Adrenal gland (tissue), 12 donors: Measurements from ENCODE around the gene KRT38. TPM values are rescaled to one million over a fixed set of nuclear protein-coding genes. Genes with fewer than 3 reads are reported as not detected.

Source experiments
- DNase-seq, 7 donors: peaks; one replicate each; pipeline ENCODE4 v3.0.0-alpha.2; 2019 to 2020
- H3K27ac ChIP-seq, 5 donors: fragments of 200-600 bp; sonication (generic) in 4 of 5; 1 replicate in 3 of 5; 2 replicates in 2 of 5; pipeline versions ENCODE4 v1.5.1 to v1.8.0; 2016 to 2020; ENCODE audit warnings: mild to moderate bottlenecking in 1 of 5
- H3K27me3 ChIP-seq: fragments of 200-600 bp; 2 replicates; pipeline ENCODE4 v1.8.0; 2021
- H3K36me3 ChIP-seq, 2 donors: fragments of 200-600 bp; replicated peaks in 1 of 2; 1 replicate in 1 of 2; 2 replicates in 1 of 2; pipeline versions ENCODE4 v1.5.1 to v1.8.0; 2018 to 2022
- H3K4me1 ChIP-seq, 2 donors: fragments of 200-600 bp; replicated peaks in 1 of 2; 1 replicate in 1 of 2; 2 replicates in 1 of 2; pipeline versions ENCODE4 v1.5.1 to v1.8.0; 2018 to 2021
- H3K4me3 ChIP-seq, 4 donors: fragments of 200-600 bp; sonication (generic) in 3 of 4; one replicate each; pipeline ENCODE4 v1.5.1; 2016 to 2018
- H3K9me3 ChIP-seq, 3 donors: fragments of 200-600 bp; sonication (generic) in 1 of 3; replicated peaks in 1 of 3; 1 replicate in 2 of 3; 2 replicates in 1 of 3; pipeline versions ENCODE4 v1.5.1 to v1.8.0; 2016 to 2021
- POLR2A ChIP-seq, 2 donors: fragments of 450-650 bp; IDR thresholded peaks; one replicate each; pipeline ENCODE4 v1.6.1; 2017; ENCODE audit warnings: antibody characterized with exemption in 2 of 2, mild to moderate bottlenecking in 2 of 2, moderate library complexity in 1 of 2
- WGBS, 4 donors: extraction: QIAGEN DNeasy Blood & Tissue Kit in 2 of 4; methylation state at CpG; one replicate each; pipeline versions ENCODE4 v1.1.5 to v1.1.7; 2013 to 2017; 5-methylcytosine and 5-hydroxymethylcytosine counted together
- intact Hi-C, 2 donors: fragments of 100-400 bp; cut with DNase I; formaldehyde crosslinking; loops; one replicate each; pipeline versions ENCODE4 v1.14.1 to v1.15.0; 2022 to 2023
- polyA plus RNA-seq, 3 donors: library from polyadenylated mRNA; stranded (reverse); fragments of 200-250 nt in 2 of 3; fragments of 350-450 nt in 1 of 3; fragmentation: Illumina TruSeq in 1 of 3; extraction: RNeasy Lipid Tissue Mini Kit (QIAGEN cat#74804) in 1 of 3; gene quantifications; one replicate each; pipeline ENCODE4 v1.2.3, GENCODE V29; 2013 to 2014
- total RNA-seq, 9 donors: library from RNA; depleted of rRNA in 4 of 9; stranded (reverse); fragments of >200 nt in 4 of 9; fragments of 120-200 nt in 1 of 9; fragmentation: NEBNext Ultra II Directional in 1 of 9; extraction: Animal tissue kit (Norgen Biotek cat#: 25700) in 1 of 9; gene quantifications; one replicate each; pipeline versions ENCODE4 v1.1.0 to v1.2.4, GENCODE V29; 2013 to 2023
- TF ChIP-seq, protein P1 (sequence below), 6 experiments: fragments of 450-650 bp in 4 of 6; fragments of 200-600 bp in 2 of 6; sonication (generic) in 1 of 6; IDR thresholded peaks; 1 replicate in 5 of 6; 2 replicates in 1 of 6; pipeline versions ENCODE4 v1.5.1 to v1.8.0; 2016 to 2021; ENCODE audit warnings: antibody characterized with exemption in 6 of 6, mild to moderate bottlenecking in 2 of 6, moderate library complexity in 1 of 6
- donor health status: healthy with polysubstance abuse.
- donor health status: Bipolar disorder and iron deficiency.
- donor health status: DM: yes; HTN: yes; CAD: no.
- donor health status: DM: no; HTN: no; CAD: no.
- donor health status: DM: no; HTN: no; CAD: no.
- donor health status: DM: yes; HTN: yes; CAD: no.

KRT38 gene
- total and polyA plus RNA-seq, 12 donors: not detected

GRCh38 chr17:41448506-41448905 lies 7.7 kb upstream of the KRT38 start:
- peak in 1 of 7 donors; percentile 19 for DNase-seq
- intact Hi-C loops: no loop called here
- no peak overlapping the region for H3K4me3 ChIP-seq
- H3K27ac ChIP-seq: no peak overlapping the region
- no peak for TF ChIP-seq POLR2A (IDR thresholded peaks at IDR 0.05)
- TF ChIP-seq, protein P1, sequence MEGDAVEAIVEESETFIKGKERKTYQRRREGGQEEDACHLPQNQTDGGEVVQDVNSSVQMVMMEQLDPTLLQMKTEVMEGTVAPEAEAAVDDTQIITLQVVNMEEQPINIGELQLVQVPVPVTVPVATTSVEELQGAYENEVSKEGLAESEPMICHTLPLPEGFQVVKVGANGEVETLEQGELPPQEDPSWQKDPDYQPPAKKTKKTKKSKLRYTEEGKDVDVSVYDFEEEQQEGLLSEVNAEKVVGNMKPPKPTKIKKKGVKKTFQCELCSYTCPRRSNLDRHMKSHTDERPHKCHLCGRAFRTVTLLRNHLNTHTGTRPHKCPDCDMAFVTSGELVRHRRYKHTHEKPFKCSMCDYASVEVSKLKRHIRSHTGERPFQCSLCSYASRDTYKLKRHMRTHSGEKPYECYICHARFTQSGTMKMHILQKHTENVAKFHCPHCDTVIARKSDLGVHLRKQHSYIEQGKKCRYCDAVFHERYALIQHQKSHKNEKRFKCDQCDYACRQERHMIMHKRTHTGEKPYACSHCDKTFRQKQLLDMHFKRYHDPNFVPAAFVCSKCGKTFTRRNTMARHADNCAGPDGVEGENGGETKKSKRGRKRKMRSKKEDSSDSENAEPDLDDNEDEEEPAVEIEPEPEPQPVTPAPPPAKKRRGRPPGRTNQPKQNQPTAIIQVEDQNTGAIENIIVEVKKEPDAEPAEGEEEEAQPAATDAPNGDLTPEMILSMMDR (IDR thresholded peaks at IDR 0.05): no peak
- no peaks in the 10 kb centered on the region for H3K27me3 ChIP-seq
- H3K36me3 ChIP-seq: no peaks in the 10 kb centered on the region
- WGBS, 4 donors: 38 to 64% (median 50%) methylated on average over 2 of the region's 2 CpGs; no CpG with 5 or more reads in 1 of the 4 donors
- H3K9me3 ChIP-seq: no peaks in the 10 kb centered on the region
- H3K4me1 ChIP-seq: peaks cover 0 to 5% of the 10 kb centered on the region in 2 donors

DNA sequence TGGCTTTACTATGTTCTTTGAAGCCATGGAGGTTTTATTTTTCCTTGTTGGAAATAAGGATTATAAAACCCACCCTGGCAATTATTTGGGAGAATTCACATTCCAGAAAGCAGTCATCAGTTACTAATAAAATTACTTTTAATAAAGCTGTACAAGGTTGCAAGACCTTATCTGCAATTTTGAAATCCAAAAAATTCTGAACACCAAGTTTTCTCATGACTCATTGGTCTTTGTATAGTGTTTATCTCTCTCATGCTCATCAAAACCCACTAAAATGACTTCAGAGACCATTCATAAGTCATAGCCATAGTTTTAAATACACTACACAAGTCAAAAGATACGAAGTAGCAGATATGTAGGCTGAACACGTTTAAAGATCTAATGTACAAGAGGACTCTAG lies 6.0 kb upstream of the KRT38 start:
- no peaks in the 10 kb centered on the region for H3K36me3 ChIP-seq
- intact Hi-C loops: no loop called here
- 11 to 53% (median 31%) methylated on average over 2 of the region's 2 CpGs for WGBS, 4 donors

GRCh38 chr17:41444640-41445039 lies 3.9 kb upstream of the KRT38 start:
- no peaks in the 10 kb centered on the region for H3K36me3 ChIP-seq
- TF ChIP-seq POLR2A (IDR thresholded peaks at IDR 0.05): no peak
- TF ChIP-seq, protein P1 (IDR thresholded peaks at IDR 0.05): no peak
- no peaks in the 10 kb centered on the region for H3K9me3 ChIP-seq
- intact Hi-C loops: no loop called here
- H3K27me3 ChIP-seq: no peaks in the 10 kb centered on the region
- peaks cover 0 to 5% of the 10 kb centered on the region in 2 donors for H3K4me1 ChIP-seq
- WGBS, 4 donors: 59 to 76% (median 65%) methylated on average over 3 of the region's 3 CpGs
- no peak overlapping the region for H3K27ac ChIP-seq
- no peak for DNase-seq
- H3K4me3 ChIP-seq: no peak overlapping the region

More for the DNA sequence above, 6.0 kb upstream of the KRT38 start:
- H3K27me3 ChIP-seq: no peaks in the 10 kb centered on the region
- H3K27ac ChIP-seq: no peak overlapping the region
- H3K4me1 ChIP-seq: peaks cover 0 to 5% of the 10 kb centered on the region in 2 donors
- H3K4me3 ChIP-seq: no peak overlapping the region
- no peaks in the 10 kb centered on the region for H3K9me3 ChIP-seq
- no peak for DNase-seq
- TF ChIP-seq, protein P1 (IDR thresholded peaks at IDR 0.05): no peak
- TF ChIP-seq POLR2A (IDR thresholded peaks at IDR 0.05): no peak

DNA sequence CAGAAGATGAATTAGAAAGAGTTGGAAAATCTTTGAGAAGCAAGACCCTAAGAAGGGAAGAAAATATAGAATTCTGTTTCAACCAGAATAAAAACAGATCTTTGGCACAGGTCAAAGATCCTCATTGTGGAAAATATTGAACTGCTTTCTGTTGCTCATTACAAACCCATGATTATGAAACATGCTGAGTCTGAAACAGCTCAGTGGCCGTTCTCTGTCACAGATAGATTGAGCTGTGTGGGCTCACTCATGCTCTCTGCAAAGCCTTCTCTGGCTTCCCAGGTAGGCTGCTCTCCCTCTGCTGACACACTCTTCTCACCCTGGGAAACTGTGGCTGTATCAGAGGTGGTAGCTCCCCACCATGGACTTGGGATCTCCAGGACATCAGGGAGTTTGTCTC lies 3.4 kb upstream of the KRT38 start:
- WGBS, 4 donors: 40 to 68% (median 64%) methylated on average over 1 of the region's 1 CpG

More for the DNA sequence above, 3.4 kb upstream of the KRT38 start:
- no peaks in the 10 kb centered on the region for H3K9me3 ChIP-seq
- intact Hi-C loops: no loop called here
- H3K4me3 ChIP-seq: no peak overlapping the region
- no peak overlapping the region for H3K27ac ChIP-seq
- H3K27me3 ChIP-seq: no peaks in the 10 kb centered on the region
- DNase-seq: no peak
- H3K36me3 ChIP-seq: no peaks in the 10 kb centered on the region
- peaks cover 0 to 5% of the 10 kb centered on the region in 2 donors for H3K4me1 ChIP-seq
- no peak for TF ChIP-seq POLR2A (IDR thresholded peaks at IDR 0.05)
- TF ChIP-seq, protein P1 (IDR thresholded peaks at IDR 0.05): no peak
